Breast epithelium (tissue), 4 donors: ENCODE results near the gene IFRD1. TPM values are rescaled to one million over a fixed set of nuclear protein-coding genes. Genes with fewer than 3 reads are reported as not detected.

Source experiments
- DNase-seq, 2 donors: peaks; one replicate each; pipeline ENCODE4 v3.0.0-alpha.2; 2019; ENCODE audit warnings: low spot score in 2 of 2
- H3K27ac ChIP-seq, 2 donors: fragments of 200-600 bp; sonication (generic) in 1 of 2; one replicate each; pipeline ENCODE4 v1.5.1; 2016 to 2019; ENCODE audit warnings: mild to moderate bottlenecking in 1 of 2
- H3K27me3 ChIP-seq, 2 donors: fragments of 200-600 bp; sonication (generic) in 1 of 2; one replicate each; pipeline versions ENCODE4 v1.5.1 to v1.6.0; 2017 to 2019; ENCODE audit warnings: control low read depth in 1 of 2, mild to moderate bottlenecking in 1 of 2
- H3K36me3 ChIP-seq: fragments of 200-600 bp; one replicate; pipeline ENCODE4 v1.5.1; 2019
- H3K4me1 ChIP-seq, 2 donors: fragments of 200-600 bp; sonication (generic); one replicate each; pipeline ENCODE4 v1.5.1; 2016 to 2019; ENCODE audit warnings: control low read depth in 1 of 2
- H3K4me3 ChIP-seq, 3 donors: fragments of 200-600 bp; sonication (generic); 1 replicate in 2 of 3; 2 replicates in 1 of 3; pipeline ENCODE4 v1.5.1; 2016 to 2019; ENCODE audit warnings: mild to moderate bottlenecking in 3 of 3, moderate library complexity in 2 of 3
- H3K9me3 ChIP-seq, 2 donors: fragments of 200-600 bp; sonication (generic) in 1 of 2; one replicate each; pipeline ENCODE4 v1.5.1; 2016 to 2019; ENCODE audit warnings: control low read depth in 1 of 2
- POLR2A ChIP-seq: fragments of 450-650 bp; IDR thresholded peaks from one replicate; pipeline ENCODE4 v1.6.1; 2016; ENCODE audit warnings: antibody characterized with exemption, mild to moderate bottlenecking, moderate library complexity
- POLR2AphosphoS5 ChIP-seq, 3 donors: sonication (generic); formaldehyde crosslinking; IDR thresholded peaks; one replicate each; pipeline ENCODE4 v1.6.1; 2017; ENCODE audit warnings: antibody characterized with exemption in 3 of 3
- intact Hi-C: fragments of 100-400 bp; cut with DNase I; formaldehyde crosslinking; loops from one replicate; pipeline ENCODE4 v1.15.1; 2023; ENCODE audit warnings: low total_unique reads
- total RNA-seq, 3 donors: library from RNA; depleted of rRNA; stranded (reverse); fragments of >200 nt; gene quantifications; one replicate each; pipeline ENCODE4 v1.1.0, GENCODE V29; 2016
- TF ChIP-seq, protein P1 (sequence below), 3 donors: fragments of 450-650 bp; IDR thresholded peaks; one replicate each; pipeline ENCODE4 v1.5.1; 2016 to 2017; ENCODE audit warnings: antibody characterized with exemption in 3 of 3, mild to moderate bottlenecking in 3 of 3, moderate library complexity in 3 of 3

Gene IFRD1
- total RNA-seq, 3 donors from 2014 or later, result 82.7 to 146 (median 91.8) TPM

DNA sequence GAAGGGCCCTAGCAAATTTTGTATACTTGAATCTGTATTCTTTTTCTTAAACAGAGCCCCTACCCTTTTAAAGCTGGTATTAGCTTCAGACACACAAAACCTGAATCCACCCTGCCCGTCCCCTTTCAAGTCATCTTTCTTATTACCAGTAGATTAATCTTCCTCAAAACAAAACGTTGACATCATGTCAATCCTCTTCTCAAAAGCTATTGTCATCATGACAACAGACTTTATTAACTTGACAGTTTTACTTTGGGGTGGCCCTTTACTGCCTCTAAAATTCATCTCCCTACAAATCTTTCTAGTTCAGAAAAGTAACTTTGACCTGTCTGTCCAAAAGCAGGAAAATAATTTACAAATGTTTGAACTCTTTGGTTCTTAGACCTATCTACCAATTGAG lies 21.5 kb upstream of the IFRD1 start:
- H3K9me3 ChIP-seq, result no peaks in the 10 kb centered on the region
- peaks cover 0 to 2% of the 10 kb centered on the region in 2 donors for H3K4me1 ChIP-seq
- TF ChIP-seq POLR2A (no peak), POLR2AphosphoS5 (IDR thresholded peaks at IDR 0.05) (no peak)
- TF ChIP-seq, protein P1, sequence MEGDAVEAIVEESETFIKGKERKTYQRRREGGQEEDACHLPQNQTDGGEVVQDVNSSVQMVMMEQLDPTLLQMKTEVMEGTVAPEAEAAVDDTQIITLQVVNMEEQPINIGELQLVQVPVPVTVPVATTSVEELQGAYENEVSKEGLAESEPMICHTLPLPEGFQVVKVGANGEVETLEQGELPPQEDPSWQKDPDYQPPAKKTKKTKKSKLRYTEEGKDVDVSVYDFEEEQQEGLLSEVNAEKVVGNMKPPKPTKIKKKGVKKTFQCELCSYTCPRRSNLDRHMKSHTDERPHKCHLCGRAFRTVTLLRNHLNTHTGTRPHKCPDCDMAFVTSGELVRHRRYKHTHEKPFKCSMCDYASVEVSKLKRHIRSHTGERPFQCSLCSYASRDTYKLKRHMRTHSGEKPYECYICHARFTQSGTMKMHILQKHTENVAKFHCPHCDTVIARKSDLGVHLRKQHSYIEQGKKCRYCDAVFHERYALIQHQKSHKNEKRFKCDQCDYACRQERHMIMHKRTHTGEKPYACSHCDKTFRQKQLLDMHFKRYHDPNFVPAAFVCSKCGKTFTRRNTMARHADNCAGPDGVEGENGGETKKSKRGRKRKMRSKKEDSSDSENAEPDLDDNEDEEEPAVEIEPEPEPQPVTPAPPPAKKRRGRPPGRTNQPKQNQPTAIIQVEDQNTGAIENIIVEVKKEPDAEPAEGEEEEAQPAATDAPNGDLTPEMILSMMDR (IDR thresholded peaks at IDR 0.05), result no peak
- H3K36me3 ChIP-seq, result no peaks in the 10 kb centered on the region
- H3K4me3 ChIP-seq, result no peak overlapping the region
- H3K27me3 ChIP-seq, result no peaks in the 10 kb centered on the region
- no peak overlapping the region for H3K27ac ChIP-seq
- no peak for DNase-seq
- intact Hi-C loops, result loop anchor here (2.0 kb wide), 1 partner anchor 24 kb away; no protein-coding TSS in a partner anchor

DNA sequence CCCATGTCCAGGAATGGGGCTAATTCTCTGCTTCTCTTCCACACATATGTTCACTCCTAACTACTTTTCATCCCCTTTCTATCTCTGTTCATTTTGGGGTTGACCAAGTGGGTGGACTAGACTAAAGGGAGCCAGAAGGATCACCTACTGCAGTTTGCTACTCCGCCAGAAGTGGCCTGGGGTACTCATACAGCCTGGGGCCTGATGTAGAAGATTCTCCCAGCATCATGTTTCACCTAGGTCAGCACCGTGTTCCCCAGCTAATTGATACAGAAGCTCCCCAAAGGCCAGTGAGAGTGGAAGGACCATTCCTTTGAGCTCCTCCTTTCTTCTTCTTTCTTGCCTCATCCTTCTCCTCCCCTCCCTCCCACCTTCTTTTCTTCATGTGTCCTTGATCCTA lies 19.6 kb upstream of the IFRD1 start:
- Histone ChIP-seq H3K9me3 (no peaks in the 10 kb centered on the region), H3K36me3 (no peaks in the 10 kb centered on the region), H3K27ac (no peak overlapping the region), H3K4me3 (no peak overlapping the region), H3K4me1 (no peaks in the 10 kb centered on the region), H3K27me3 (no peaks in the 10 kb centered on the region)
- TF ChIP-seq POLR2AphosphoS5 (IDR thresholded peaks at IDR 0.05), result no peak
- intact Hi-C loops, result no loop called here
- no peak for DNase-seq

DNA sequence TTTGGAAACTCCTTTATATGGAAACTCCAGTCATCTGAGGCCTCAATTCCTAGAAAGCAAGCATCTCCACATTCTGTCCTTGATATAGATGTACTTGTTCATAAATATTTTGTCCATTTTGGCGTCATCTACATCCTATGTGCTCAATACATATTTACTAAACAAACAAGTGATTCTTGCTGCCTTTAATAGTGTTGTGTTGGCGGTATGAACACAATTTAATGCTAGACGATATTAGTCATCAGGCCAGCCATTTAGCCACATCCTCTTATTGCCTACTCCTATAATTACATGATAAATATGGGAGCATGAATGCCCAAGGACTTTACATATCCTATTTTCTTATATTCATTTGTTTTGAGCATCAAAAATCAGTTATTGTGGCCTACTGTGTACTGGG lies 18.5 kb upstream of the IFRD1 start:
- intact Hi-C loops, result no loop called here
- no peak for DNase-seq

DNA sequence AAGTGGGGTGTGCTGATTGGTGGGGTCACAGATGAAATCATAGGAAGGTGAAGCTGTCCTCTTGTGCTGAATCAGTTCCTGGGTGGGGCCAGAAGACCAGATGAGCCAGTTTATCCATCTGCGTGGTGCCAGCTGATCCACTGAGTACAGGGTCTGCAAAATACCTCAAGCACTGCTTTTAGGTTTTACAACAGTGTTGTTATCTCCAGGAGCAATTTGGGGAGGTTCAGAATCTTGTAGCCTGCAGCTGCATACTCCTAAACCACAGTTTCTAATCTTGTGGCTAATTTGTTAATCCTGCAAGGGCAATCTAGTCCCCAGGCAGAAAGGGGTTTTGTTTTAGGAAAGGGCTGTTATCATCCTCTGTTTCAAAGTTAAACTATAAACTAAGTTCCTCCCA lies 17.0 kb upstream of the IFRD1 start:
- no peak overlapping the region for H3K27ac ChIP-seq
- H3K36me3 ChIP-seq, result no peaks in the 10 kb centered on the region
- no peaks in the 10 kb centered on the region for H3K9me3 ChIP-seq
- intact Hi-C loops, result no loop called here
- no peak for DNase-seq
- no peaks in the 10 kb centered on the region for H3K4me1 ChIP-seq
- H3K27me3 ChIP-seq, result no peaks in the 10 kb centered on the region
- TF ChIP-seq POLR2AphosphoS5 (IDR thresholded peaks at IDR 0.05) (no peak), POLR2A (no peak)
- TF ChIP-seq, protein P1 (IDR thresholded peaks at IDR 0.05), result no peak
- no peak overlapping the region for H3K4me3 ChIP-seq

More for the DNA sequence above, 18.5 kb upstream of the IFRD1 start:
- Histone ChIP-seq H3K4me3 (no peak overlapping the region), H3K9me3 (no peaks in the 10 kb centered on the region), H3K27ac (no peak overlapping the region), H3K36me3 (no peaks in the 10 kb centered on the region), H3K27me3 (no peaks in the 10 kb centered on the region), H3K4me1 (no peaks in the 10 kb centered on the region)
- TF ChIP-seq, protein P1 (IDR thresholded peaks at IDR 0.05), result no peak
- no peak for TF ChIP-seq POLR2AphosphoS5 (IDR thresholded peaks at IDR 0.05)
- TF ChIP-seq POLR2A, result no peak

DNA sequence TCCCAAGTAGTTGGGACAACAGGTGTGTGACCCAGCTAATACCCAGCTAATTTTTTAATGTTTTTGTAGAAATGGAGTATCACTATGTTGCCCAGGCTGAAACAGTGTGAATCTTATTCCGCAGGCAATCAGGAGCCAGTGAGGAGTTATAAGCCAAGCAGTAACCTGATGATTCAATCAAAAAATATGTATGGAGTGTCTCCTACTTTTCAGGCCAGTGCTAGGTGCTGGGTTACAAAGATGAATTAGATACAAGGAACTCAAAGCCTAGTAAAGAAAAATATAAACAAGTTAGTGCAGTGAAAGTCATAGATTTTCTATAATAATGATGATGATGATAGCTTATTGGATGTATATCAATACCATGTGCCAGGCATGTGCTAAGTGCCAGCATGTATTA lies 13.2 kb upstream of the IFRD1 start:
- DNase-seq, result no peak
- no peak overlapping the region for H3K27ac ChIP-seq
- TF ChIP-seq POLR2AphosphoS5 (IDR thresholded peaks at IDR 0.05) (no peak), POLR2A (no peak)
- TF ChIP-seq, protein P1 (IDR thresholded peaks at IDR 0.05), result no peak

DNA sequence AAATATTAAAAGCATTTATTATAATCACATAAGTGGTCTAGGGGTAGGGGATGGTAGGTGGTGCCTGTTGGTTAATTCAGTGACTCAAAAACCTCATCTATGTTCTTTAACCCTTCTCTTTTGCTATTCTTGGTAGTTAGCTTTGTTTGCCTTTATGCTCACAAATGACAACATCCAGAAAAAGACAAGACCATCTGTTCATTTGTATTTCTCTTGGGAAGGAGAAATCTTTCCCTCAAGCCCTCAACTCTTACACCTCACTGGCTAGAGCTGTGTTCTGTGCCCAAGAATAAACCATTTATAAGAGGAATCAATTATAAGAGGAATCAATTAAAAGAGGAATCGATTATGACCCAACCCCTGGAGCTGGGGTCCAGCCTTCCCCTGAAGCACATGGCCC lies 10.8 kb upstream of the IFRD1 start:
- Histone ChIP-seq H3K27ac (no peak overlapping the region), H3K4me3 (no peak overlapping the region), H3K4me1 (no peaks in the 10 kb centered on the region), H3K27me3 (no peaks in the 10 kb centered on the region), H3K9me3 (no peaks in the 10 kb centered on the region), H3K36me3 (no peaks in the 10 kb centered on the region)
- no peak for DNase-seq
- intact Hi-C loops, result no loop called here
- TF ChIP-seq POLR2A (no peak), POLR2AphosphoS5 (IDR thresholded peaks at IDR 0.05) (no peak)
- TF ChIP-seq, protein P1 (IDR thresholded peaks at IDR 0.05), result no peak

More for the DNA sequence above, 13.2 kb upstream of the IFRD1 start:
- no peak overlapping the region for H3K4me3 ChIP-seq
- intact Hi-C loops, result no loop called here
- H3K4me1 ChIP-seq, result no peaks in the 10 kb centered on the region
- H3K9me3 ChIP-seq, result no peaks in the 10 kb centered on the region
- H3K27me3 ChIP-seq, result no peaks in the 10 kb centered on the region
- no peaks in the 10 kb centered on the region for H3K36me3 ChIP-seq
